ENCODE results near the gene CACNB1. TPM values are rescaled to one million over a fixed set of nuclear protein-coding genes. Genes with fewer than 3 reads are reported as not detected.

The CACNB1 gene
- total and polyA plus RNA-seq, 12 donors, result 0.85 to 28.8 (median 5.6) TPM

GRCh38 chr17:39183045-39183444, 14.4 kb downstream of the CACNB1 start:
- Histone ChIP-seq H3K9me3 (replicated peaks in 1 of 3) (no peaks in the 10 kb centered on the region), H3K36me3 (replicated peaks in 1 of 2) (peaks cover 0 to 30% of the 10 kb centered on the region in 2 donors), H3K27ac (no peak overlapping the region), H3K4me3 (no peak overlapping the region), H3K27me3 (no peaks in the 10 kb centered on the region), H3K4me1 (replicated peaks in 1 of 2) (no peaks in the 10 kb centered on the region)
- 90 to 98% (median 94%) methylated on average over 5 of the region's 5 CpGs for WGBS, 4 donors
- DNase-seq, result no peak
- intact Hi-C loops (cut with DNase I), result no loop called here
- no peak for TF ChIP-seq POLR2A (IDR thresholded peaks at IDR 0.05)

- Histone ChIP-seq H3K4me3 (no peak overlapping the region), H3K27ac (no peak overlapping the region), H3K4me1 (replicated peaks in 1 of 2) (no peaks in the 10 kb centered on the region), H3K36me3 (replicated peaks in 1 of 2) (peaks cover 0 to 25% of the 10 kb centered on the region in 2 donors), H3K9me3 (replicated peaks in 1 of 3) (no peaks in the 10 kb centered on the region), H3K27me3 (no peaks in the 10 kb centered on the region)
- intact Hi-C loops (cut with DNase I), result no loop called here
- DNase-seq, result no peak
- 75 to 87% (median 85%) methylated on average over 5 of the region's 5 CpGs for WGBS, 4 donors
- TF ChIP-seq POLR2A (IDR thresholded peaks at IDR 0.05), result no peak
These were observed 16.2 kb downstream of the CACNB1 start for GRCh38 chr17:39181303-39181702.

GRCh38 chr17:39178536-39178935, 18.9 kb downstream of the CACNB1 start:
- WGBS, 4 donors, result 79 to 95% (median 91%) methylated on average over 4 of the region's 4 CpGs
- H3K4me1 ChIP-seq (replicated peaks in 1 of 2), result no peaks in the 10 kb centered on the region
- peaks cover 0 to 17% of the 10 kb centered on the region in 2 donors for H3K36me3 ChIP-seq (replicated peaks in 1 of 2)
- H3K4me3 ChIP-seq, result no peak overlapping the region
- no peak overlapping the region for H3K27ac ChIP-seq
- TF ChIP-seq CTCF (IDR thresholded peaks at IDR 0.05), result no peak
- no peak for TF ChIP-seq POLR2A (IDR thresholded peaks at IDR 0.05)
- no peaks in the 10 kb centered on the region for H3K9me3 ChIP-seq (replicated peaks in 1 of 3)
- intact Hi-C loops (cut with DNase I), result no loop called here
- H3K27me3 ChIP-seq, result no peaks in the 10 kb centered on the region
- DNase-seq, result no peak

- Histone ChIP-seq H3K27ac (no peak overlapping the region), H3K27me3 (no peaks in the 10 kb centered on the region), H3K9me3 (replicated peaks in 1 of 3) (no peaks in the 10 kb centered on the region), H3K36me3 (replicated peaks in 1 of 2) (peaks cover 0 to 17% of the 10 kb centered on the region in 2 donors), H3K4me1 (replicated peaks in 1 of 2) (no peaks in the 10 kb centered on the region), H3K4me3 (no peak overlapping the region)
- no peak for DNase-seq
- TF ChIP-seq CTCF (IDR thresholded peaks at IDR 0.05), result no peak
- TF ChIP-seq POLR2A (IDR thresholded peaks at IDR 0.05), result no peak
- intact Hi-C loops (cut with DNase I), result no loop called here
- 90 to 91% (median 91%) methylated on average over 6 to 12 of the region's 12 CpGs for WGBS, 4 donors
These were observed 20.2 kb downstream of the CACNB1 start for GRCh38 chr17:39177256-39177655.

GRCh38 chr17:39175695-39176093, 21.8 kb downstream of the CACNB1 start:
- Histone ChIP-seq H3K27me3 (no peaks in the 10 kb centered on the region), H3K27ac (no peak overlapping the region), H3K36me3 (replicated peaks in 1 of 2) (peaks cover 0 to 10% of the 10 kb centered on the region in 2 donors), H3K4me3 (no peak overlapping the region), H3K4me1 (replicated peaks in 1 of 2) (no peaks in the 10 kb centered on the region), H3K9me3 (replicated peaks in 1 of 3) (no peaks in the 10 kb centered on the region)
- intact Hi-C loops (cut with DNase I), result no loop called here
- TF ChIP-seq CTCF (IDR thresholded peaks at IDR 0.05) (no peak), POLR2A (IDR thresholded peaks at IDR 0.05) (no peak)
- 58 to 69% (median 67%) methylated on average over 10 of the region's 10 CpGs for WGBS, 4 donors
- DNase-seq, result no peak

Data from adrenal gland (tissue), 12 donors.